ENCODE measurements around the gene OTX2.

The OTX2 gene

DNA sequence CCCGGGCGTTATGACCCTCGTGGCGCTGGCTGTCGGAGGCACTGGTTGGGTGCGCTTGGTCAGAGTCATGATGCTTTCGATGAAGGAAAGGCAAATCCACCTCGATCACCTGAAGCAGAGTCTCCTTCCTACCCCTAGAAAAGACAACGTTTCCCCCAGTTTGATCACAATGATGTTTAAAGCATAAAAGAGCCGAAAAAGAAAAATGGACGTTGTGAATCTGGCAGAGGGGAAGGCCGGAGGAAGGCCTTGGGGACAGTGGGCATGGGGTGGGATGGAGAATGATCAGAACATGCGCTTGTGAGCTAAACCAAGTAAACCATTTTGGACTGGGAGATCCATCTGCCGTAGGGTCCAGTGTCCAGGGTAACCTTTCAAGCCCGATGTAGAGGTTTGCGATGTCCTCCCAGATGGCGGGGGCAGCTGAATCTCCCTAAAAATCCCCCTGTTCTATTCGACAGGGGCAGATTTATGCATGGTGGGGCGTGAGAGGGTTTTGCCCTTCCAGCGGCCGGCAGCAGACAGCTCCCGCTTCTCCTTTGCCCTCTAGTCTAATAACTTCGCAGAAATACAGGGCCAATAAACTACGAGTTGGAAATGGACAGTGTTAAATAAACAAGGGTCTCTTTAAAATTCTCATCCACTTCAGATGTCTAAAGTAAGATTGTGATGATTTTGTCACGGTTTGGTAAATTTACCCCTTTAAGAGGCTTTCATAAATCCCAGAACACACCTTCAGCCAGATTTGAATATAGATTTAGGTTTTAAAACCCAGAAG lies 2.3 kb upstream of the OTX2 start:
- DNase-seq (ENCODE audit: low read depth) = no peak

DNA sequence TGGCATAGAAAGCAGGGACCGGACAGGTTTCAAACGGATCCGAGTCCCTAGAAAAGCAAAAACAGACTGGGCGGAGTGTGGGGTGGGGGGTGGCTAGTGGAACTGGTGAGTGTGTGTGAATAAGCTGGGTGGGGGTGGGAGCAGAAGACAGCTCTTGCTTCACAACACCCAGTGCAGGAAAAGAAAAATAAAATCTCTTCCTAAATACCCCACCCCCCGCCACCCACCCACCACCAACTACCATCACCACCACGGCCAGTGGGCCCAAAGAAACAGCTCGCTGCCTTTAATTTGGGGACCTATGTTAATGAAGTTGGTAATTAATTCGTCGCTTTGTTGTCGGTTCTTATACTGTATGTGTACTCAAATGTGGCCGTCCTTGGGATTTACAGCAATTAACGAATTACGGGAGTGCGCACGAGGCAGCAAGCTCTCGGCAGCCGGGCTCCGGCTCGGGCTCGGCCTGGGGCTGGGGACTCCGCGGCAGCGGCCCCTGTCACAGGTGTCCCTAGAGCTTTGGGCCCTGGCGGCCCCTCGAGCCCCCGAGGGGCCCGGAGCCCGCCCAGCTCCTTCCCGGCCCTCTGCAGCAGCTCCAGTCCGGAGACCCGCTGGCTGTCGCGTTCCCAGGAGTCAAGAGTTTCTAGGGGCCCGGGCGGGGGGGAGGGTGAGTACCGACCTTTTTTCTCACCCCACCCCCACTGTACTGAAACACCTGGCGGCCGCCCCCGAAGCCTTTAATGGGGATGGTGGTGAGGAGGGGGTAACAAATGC lies 1.5 kb upstream of the OTX2 start:
- no peak for DNase-seq (ENCODE audit: low read depth)

DNA sequence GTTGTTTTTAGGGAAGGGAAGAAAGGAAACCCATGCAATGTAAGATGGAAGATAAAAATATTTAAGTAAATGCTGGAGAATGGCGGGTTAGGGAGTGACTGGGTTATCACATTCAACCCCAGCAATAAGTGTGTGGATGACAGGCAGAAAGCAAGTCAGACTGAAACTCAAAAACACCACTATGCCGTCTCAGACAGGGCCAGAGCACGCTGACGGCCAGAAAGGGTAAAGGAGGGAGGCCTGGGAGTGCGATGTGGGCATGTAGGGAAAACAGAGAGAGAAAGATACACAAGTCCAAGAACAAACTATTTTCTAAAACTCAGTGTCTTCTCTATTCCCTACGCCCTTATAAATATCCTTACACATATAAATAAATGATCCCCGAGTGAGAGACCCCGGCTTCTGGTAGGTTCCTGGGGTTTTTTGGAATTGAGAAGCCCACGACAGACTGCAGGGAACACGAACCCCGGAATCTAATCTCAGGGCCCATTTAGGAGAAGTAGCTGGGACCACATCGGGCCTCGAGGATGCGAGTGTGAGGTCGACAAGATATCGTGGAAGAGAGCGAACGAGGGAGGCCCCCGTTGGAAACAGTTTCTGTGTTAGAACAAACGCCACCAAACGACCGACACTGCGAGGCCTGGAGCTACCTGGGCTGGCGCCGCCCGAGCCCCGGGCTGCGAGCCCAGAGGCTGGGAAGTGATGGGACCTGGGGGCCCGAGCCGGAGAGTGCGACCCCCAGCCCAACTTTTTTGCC lies 735 bp upstream of the OTX2 start:
- DNase-seq (ENCODE audit: low read depth) = no peak

GRCh38 chr14:56809270-56810146 lies 771 bp downstream of the OTX2 start:
- no peak for DNase-seq (ENCODE audit: low read depth)

GRCh38 chr14:56808383-56809269 lies 1.7 kb downstream of the OTX2 start:
- DNase-seq (ENCODE audit: low read depth) = no peak

GRCh38 chr14:56808110-56808382 lies 2.2 kb downstream of the OTX2 start:
- DNase-seq (ENCODE audit: low read depth) = no peak

GRCh38 chr14:56807386-56808109 lies 2.7 kb downstream of the OTX2 start:
- no peak for DNase-seq (ENCODE audit: low read depth)

DNA sequence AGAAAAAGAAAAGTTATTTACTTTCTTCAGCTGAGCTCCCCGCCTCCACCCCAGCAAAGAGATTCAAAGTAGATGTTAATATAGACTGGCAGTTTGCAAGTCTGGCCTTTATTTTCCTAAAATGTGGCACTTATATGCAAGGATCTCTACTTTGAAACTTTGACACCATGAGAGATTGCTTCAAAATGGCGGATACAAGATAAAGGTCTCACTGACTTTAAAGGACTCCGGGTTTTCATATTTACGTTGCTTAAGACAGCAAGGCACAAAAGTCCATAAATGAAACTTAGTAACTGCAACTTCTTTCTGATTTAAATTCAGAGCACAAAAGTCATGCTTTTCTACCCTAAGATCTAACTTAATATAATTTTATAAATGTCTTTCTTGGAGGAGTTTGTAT lies 3.5 kb downstream of the OTX2 start:
- no peak for DNase-seq (ENCODE audit: low read depth)

GRCh38 chr14:56805992-56806727 lies 4.1 kb downstream of the OTX2 start:
- DNase-seq (ENCODE audit: low read depth) = no peak

DNA sequence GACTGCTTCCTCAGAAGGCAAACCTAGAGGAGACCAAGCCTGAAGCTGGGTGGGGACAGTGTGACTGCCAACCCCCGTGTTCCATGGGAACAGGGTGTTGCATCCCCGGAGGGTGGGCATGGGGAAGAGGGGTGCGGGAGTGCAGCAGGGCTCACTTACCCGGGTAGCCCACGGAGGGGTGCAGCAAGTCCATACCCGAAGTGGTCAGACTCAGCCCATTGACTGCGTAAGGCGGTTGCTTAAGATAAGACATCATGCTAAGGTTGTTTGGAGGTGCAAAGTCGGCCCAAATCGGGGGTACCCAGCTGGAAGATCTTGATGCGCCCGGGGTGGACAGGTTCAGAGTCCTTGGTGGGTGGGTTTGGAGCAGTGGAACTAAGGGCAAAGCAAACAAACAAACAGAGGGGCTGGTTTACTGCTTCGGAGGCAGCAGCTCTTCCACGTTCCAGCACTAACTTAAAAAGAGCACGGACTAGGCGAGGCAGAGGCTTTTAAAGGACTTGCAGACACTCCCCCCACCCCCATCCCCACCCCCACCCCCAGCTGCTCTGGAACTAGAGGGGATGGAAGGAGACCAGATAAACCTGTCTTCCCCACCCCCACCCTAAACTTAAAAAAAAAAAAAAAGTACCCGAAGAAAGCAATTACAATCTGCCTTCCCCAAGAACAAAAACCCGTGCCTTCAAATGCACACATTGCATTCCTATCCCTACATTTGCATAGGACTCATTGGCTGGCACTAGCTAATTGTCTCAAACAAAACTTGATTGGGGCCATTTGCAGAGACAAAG lies 4.9 kb downstream of the OTX2 start:
- DNase-seq (ENCODE audit: low read depth) = no peak

DNA sequence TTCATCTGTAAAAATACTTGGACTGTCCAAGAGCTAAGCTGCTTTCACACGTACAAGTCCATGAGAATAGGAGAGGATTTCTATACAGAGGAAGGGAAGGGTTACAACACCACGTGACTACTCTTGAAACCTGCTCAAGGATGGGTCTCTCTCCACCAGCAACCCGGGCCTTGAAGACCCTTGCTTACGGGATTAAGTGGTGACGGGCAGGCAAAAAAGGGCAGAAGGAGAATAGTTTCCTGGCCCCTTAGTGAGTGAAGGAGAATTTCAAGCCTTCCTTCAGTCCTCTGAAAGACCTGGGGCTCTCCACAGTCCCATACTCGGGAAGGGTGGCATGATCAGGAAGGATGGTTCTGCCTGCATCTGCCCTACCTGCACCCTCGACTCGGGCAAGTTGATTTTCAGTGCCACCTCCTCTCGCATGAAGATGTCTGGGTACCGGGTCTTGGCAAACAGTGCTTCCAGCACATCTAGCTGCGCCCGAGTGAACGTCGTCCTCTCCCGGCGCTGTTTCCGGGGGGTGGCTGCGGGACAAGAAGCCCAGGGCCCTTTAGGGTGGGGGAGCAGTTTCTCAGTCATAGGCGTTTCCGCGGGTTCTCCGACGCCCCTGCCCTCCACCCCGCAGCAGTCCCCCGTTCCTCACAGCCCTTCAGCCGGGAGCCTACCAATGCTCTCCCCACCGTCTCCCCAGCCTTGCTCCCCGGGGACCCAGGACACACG lies 6.3 kb downstream of the OTX2 start:
- DNase-seq (ENCODE audit: low read depth) = no peak

DNA sequence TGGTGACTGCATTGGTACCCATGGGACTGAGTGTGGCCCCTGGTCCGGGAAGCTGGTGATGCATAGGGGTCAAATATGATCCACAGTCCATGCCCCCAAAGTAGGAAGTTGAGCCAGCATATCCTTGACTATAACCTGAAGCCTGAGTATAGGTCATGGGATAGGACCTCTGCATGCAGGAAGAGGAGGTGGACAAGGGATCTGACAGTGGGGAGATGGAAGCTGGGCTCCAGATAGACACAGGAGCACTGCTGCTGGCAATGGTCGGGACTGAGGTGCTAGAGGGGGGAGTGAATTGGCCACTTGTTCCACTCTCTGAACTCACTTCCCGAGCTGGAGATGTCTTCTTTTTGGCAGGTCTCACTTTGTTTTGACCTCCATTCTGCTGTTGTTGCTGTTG lies 8.4 kb downstream of the OTX2 start:
- DNase-seq (ENCODE audit: low read depth) = no peak

DNA sequence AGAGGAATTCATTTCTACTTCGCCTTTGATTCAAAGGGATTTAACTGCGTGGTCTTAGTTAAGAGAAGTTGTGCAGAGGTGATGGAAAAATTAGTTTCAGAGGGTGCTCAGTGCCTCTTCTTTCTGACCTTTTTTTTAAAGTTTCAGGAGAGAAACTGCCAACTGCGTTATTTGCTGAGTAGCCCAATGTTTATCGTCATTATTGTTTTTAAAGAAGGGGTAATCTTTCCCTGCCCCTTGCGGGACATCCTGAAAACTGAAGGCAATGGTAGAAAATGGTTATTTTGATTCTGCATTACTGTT lies 11.0 kb downstream of the OTX2 start:
- no peak for DNase-seq (ENCODE audit: low read depth)

DNA sequence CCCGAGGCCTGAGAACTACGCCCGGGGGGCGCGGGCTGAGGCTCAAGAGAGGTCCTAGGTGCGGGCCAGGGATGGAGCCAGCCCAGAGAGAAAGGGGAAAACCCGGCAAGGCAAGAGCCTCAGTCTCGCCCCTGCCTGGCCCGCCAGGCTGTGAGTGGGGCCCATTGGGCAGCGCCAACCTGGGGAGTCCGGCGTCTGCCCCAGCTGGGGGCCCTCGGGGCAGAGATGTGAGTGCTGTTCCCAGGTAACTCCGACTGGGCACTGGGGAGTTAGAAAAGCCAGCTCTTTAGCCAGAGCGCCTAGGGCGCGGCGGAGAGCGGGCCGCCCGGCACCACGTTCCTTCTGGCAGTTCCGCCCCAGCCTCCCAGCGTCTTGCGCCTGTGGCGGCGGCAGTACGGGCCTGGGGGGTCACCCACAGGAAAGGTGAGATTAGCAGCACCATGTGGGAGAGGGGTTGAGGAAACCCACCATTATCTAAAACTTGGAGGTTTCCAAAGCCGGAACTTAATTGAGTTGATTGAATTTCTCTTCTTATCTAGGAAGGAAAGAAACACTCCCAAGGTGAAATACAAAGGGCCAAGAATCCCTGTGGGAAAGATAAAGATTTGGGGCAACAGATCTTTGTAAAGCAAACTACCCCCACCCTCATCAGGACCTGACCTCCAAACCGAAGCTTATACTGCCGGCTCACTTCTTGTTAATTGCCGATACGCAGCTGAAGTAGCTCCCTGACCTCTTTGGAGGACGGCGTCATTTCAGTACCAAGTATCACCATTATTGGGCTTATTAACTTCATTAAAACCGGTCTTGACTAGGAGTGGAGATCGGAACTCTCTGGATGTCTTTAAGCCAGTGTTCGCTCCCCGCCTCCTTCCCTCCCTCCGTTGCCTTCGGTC lies 11.6 kb downstream of the OTX2 start:
- DNase-seq (ENCODE audit: low read depth) = no peak

DNA sequence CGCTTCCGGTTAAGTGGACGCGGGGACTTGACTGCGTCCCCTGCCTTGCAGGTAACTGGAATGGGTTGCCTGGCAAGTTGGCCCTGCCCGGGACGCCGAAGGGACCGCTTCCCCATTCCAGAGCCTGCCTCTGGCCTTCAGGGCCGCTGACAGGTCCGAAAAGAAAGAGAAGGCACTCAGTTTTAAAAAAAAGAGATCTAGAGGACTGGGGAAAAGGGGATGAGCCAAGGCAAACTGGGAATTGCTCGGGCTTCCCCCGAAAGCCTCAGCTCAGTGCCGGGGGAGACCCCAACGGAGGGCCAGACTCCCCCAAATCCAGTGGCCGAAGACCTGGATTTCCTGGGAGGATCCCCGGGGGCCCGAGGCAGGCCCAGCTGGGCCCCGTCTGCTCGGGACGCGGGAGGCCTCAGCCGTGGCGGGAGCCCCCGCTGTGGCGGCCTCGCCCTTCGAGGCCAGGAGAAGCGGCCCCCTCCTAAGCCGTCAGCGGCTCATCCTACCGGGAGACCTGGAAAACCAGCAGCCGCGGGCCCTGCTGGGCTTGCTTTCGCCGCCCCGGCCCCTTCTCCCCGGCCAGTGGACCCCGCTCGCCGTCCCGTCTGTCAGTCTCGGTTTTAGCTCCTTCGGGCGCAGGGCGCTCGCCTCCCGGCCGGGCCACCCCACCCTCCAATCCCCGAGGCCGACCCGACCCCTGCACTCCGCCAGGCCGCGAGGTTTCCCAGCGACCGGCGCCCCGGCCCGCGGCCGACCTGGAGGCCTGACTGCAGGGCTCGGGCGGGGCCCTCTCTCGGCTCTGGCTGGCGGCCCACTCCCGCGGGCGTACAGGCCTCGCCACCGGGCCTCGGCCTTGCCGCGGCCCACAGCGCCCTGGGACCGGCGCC lies 12.5 kb downstream of the OTX2 start:
- no peak for DNase-seq (ENCODE audit: low read depth)

DNA sequence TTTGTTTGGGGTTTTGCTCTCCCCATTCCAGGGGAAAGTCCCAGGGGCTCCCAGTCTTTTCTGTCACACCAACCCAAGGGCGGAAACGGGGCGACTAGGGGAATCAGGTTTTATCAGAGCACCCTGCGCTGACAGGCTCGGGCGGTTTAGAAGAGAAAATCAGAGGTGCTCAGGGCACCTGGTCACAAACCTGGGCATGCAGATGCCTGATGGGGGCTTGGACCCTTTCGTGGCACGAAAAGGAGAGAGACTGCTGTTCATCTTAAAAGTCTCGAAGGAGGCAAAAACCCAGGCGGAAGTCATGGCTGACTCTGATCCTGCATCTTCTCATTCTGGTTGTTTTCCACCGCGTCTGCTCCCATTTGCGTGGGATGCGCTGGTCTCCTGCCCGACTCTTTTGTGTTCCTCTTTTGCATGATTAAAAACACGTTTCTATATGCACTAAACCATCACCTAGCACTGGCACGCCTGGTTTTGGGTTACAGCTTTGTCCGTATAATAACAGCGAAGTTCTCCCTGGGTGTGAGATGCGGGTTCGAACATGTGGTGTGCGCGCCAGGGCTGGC lies 13.2 kb downstream of the OTX2 start:
- no peak for DNase-seq (ENCODE audit: low read depth)
